Calu3 (cell line): ENCODE results near the gene PTGES. TPM values are rescaled to one million over a fixed set of nuclear protein-coding genes. Genes with fewer than 3 reads are reported as not detected.

Experiments used
- BruUV-seq: library from RNA; stranded (reverse); fragments of 400-500 nt; replicated peaks from 2 replicates; lab custom pipeline; 2021; lab: Mats Ljungman, UMichigan
- CTCF ChIA-PET: fragments of 300-600 bp; sonication (Branson Sonifier 250); formaldehyde crosslinking; loops from one replicate; lab custom pipeline; 2022; ENCODE audit warnings: antibody characterized with exemption; lab: Charles Lee
- DNase-seq: peaks from one replicate; pipeline ENCODE4 v3.0.0; 2022
- H3K27ac Mint-ChIP-seq: one replicate; pipeline ENCODE4 v1.8.0; 2022; ENCODE audit warnings: mixed read lengths; ENCODE audit not compliant: unreplicated experiment
- H3K27me3 Mint-ChIP-seq: one replicate; pipeline ENCODE4 v1.8.0; 2022; ENCODE audit warnings: mixed read lengths; ENCODE audit not compliant: unreplicated experiment
- H3K36me3 Mint-ChIP-seq: one replicate; pipeline ENCODE4 v1.8.0; 2022; ENCODE audit warnings: mild to moderate bottlenecking, moderate library complexity, mixed read lengths; ENCODE audit not compliant: insufficient read depth, unreplicated experiment
- H3K4me1 Mint-ChIP-seq: one replicate; pipeline ENCODE4 v1.8.0; 2022; ENCODE audit warnings: mild to moderate bottlenecking, low read depth, mixed read lengths; ENCODE audit not compliant: unreplicated experiment
- H3K4me3 Mint-ChIP-seq: one replicate; pipeline ENCODE4 v1.8.0; 2022; ENCODE audit warnings: mild to moderate bottlenecking, low read depth, moderate library complexity, mixed read lengths; ENCODE audit not compliant: unreplicated experiment
- H3K9me3 Mint-ChIP-seq: one replicate; pipeline ENCODE4 v1.8.0; 2022; ENCODE audit warnings: low read depth, mixed read lengths; ENCODE audit not compliant: unreplicated experiment
- intact Hi-C: fragments of 100-400 bp; cut with micrococcal nuclease; formaldehyde crosslinking; loops from one replicate; pipeline ENCODE4 v1.10.0; 2022; ENCODE audit not compliant: unreplicated experiment
- total RNA-seq: library from RNA; stranded (reverse); gene quantifications from 2 replicates; pipeline ENCODE4 v1.2.3, GENCODE V29; 2022
- TF ChIP-seq, protein P1 (sequence below): fragments of 200-600 bp; IDR thresholded peaks from one replicate; pipeline ENCODE4 v1.8.0; 2022; ENCODE audit warnings: antibody characterized with exemption; ENCODE audit not compliant: unreplicated experiment

The PTGES gene
- total RNA-seq, 1 experiment from 2014 or later: 6.3 TPM

DNA sequence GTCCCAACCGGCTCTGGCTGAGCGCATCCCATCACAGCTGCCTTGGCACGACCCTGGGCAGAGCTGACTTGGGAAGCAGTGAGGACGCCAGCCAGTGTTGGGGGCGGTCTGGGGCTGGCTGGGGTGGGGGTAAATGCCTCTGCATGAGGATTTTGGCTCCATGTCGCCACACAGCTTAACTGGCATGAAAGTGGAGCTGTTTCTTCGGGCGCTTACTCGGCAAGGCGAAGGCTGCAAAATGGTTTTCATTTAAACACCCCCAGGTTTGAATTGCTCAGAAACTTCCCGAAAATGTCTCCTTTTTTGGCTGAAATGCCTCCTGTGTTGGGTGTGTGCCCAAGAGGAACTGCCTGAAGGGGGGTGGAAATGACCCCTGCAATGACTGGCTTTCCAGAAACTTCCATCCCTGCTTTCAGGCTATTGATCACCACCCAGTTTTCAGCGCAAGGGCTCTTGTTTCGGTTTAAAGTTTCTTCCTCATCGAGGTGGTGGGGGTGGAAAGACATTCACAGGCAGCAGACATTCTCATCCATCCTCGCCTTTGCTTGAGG, 38.3 kb downstream of the PTGES start:
- CTCF ChIA-PET: no interaction called here
- Mint-ChIP-seq H3K27ac (no peak overlapping the region), H3K27me3 (peaks cover 7% of the 10 kb centered on the region), H3K4me3 (no peak overlapping the region), H3K9me3 (no peaks in the 10 kb centered on the region), H3K4me1 (no peaks in the 10 kb centered on the region), H3K36me3 (no peaks in the 10 kb centered on the region)
- DNase-seq: no peak
- TF ChIP-seq, protein P1, sequence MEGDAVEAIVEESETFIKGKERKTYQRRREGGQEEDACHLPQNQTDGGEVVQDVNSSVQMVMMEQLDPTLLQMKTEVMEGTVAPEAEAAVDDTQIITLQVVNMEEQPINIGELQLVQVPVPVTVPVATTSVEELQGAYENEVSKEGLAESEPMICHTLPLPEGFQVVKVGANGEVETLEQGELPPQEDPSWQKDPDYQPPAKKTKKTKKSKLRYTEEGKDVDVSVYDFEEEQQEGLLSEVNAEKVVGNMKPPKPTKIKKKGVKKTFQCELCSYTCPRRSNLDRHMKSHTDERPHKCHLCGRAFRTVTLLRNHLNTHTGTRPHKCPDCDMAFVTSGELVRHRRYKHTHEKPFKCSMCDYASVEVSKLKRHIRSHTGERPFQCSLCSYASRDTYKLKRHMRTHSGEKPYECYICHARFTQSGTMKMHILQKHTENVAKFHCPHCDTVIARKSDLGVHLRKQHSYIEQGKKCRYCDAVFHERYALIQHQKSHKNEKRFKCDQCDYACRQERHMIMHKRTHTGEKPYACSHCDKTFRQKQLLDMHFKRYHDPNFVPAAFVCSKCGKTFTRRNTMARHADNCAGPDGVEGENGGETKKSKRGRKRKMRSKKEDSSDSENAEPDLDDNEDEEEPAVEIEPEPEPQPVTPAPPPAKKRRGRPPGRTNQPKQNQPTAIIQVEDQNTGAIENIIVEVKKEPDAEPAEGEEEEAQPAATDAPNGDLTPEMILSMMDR: no peak
- intact Hi-C loops: no loop called here
- no TSS peak for BruUV-seq

- TF ChIP-seq, protein P1: no peak
- Mint-ChIP-seq H3K36me3 (no peaks in the 10 kb centered on the region), H3K9me3 (no peaks in the 10 kb centered on the region), H3K27ac (no peak overlapping the region), H3K4me3 (no peak overlapping the region), H3K27me3 (peaks cover 7% of the 10 kb centered on the region), H3K4me1 (no peaks in the 10 kb centered on the region)
- CTCF ChIA-PET: no interaction called here
- no peak for DNase-seq
- BruUV-seq: no TSS peak
- intact Hi-C loops: no loop called here
Measured at GRCh38 chr9:129713402-129713679, 39.5 kb downstream of the PTGES start.

GRCh38 chr9:129712634-129713401, 40.0 kb downstream of the PTGES start:
- Mint-ChIP-seq H3K27me3 (peaks cover 7% of the 10 kb centered on the region), H3K4me1 (no peaks in the 10 kb centered on the region), H3K9me3 (no peaks in the 10 kb centered on the region), H3K27ac (no peak overlapping the region), H3K4me3 (no peak overlapping the region), H3K36me3 (no peaks in the 10 kb centered on the region)
- CTCF ChIA-PET: interaction anchor here (0.6 kb wide), 1 partner anchor 750 kb away, joined by 3 read pairs; no protein-coding TSS in a partner anchor
- intact Hi-C loops: no loop called here
- no TSS peak for BruUV-seq
- DNase-seq: no peak
- TF ChIP-seq, protein P1: no peak

- no peaks in the 10 kb centered on the region for H3K36me3 Mint-ChIP-seq
- H3K4me3 Mint-ChIP-seq: no peak overlapping the region
Measured at GRCh38 chr9:129710169-129710453, 42.7 kb downstream of the PTGES start.

More at GRCh38 chr9:129710169-129710453, 42.7 kb downstream of the PTGES start:
- H3K27me3 Mint-ChIP-seq: no peaks in the 10 kb centered on the region
- CTCF ChIA-PET: no interaction called here
- TF ChIP-seq, protein P1: no peak
- no peak for DNase-seq
- no TSS peak for BruUV-seq
- no peak overlapping the region for H3K27ac Mint-ChIP-seq
- intact Hi-C loops: no loop called here
- no peaks in the 10 kb centered on the region for H3K4me1 Mint-ChIP-seq
- H3K9me3 Mint-ChIP-seq: no peaks in the 10 kb centered on the region
